ENCODE results near the gene MRTFA. TPM values are rescaled to one million over a fixed set of nuclear protein-coding genes. Genes with fewer than 3 reads are reported as not detected.

Gene MRTFA
- total RNA-seq, 1 experiment from 2014 or later: 28.0 TPM

DNA sequence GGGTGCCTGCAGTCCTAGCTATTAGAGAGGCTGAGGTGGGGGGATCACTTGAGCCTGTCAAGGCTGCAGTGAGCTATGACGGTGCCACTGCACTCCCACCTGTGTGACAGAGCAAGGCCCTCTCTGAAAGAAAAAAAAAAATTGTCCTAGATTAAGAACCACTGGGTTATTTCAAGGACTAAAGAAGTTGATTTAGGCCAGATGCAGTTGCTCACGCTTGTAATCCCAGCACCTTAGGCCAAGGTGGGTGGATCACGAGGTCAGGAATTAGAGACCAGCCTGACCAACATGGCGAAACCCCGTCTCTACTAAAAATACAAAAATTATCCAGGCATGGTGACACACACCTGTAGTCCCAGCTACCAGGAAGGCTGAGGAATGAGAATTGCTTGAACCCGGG, 129.0 kb downstream of the MRTFA start:
- Histone ChIP-seq H4K20me1 (ENCODE audit: insufficient read depth) (no peaks in the 10 kb centered on the region), H2AFZ (ENCODE audit: low read depth, low read length, poor library complexity, severe bottlenecking) (no peak overlapping the region), H3K9me2 (ENCODE audit: insufficient read depth) (no peaks in the 10 kb centered on the region), H3K36me3 (ENCODE audit: control insufficient read depth in 1 of 2, insufficient read depth in 2 of 2, low read length in 2 of 2) (no peaks in the 10 kb centered on the region), H3K4me3 (replicated peaks in 1 of 2; ENCODE audit: low read depth in 1 of 2, low read length in 2 of 2) (no peak overlapping the region), H3K27me3 (ENCODE audit: insufficient read depth, low read length) (no peaks in the 10 kb centered on the region), H3K27ac (ENCODE audit: low read depth, low read length) (no peak overlapping the region), H3K79me2 (ENCODE audit: insufficient read depth, low read length) (no peaks in the 10 kb centered on the region), H3K9me3 (ENCODE audit: control insufficient read depth in 1 of 2, insufficient read depth in 1 of 2, low read depth in 1 of 2, low read length in 2 of 2) (no peaks in the 10 kb centered on the region), H3K4me2 (ENCODE audit: low read length) (no peak overlapping the region), H3K4me1 (ENCODE audit: control insufficient read depth in 1 of 2, insufficient read depth in 2 of 2, low read length in 2 of 2) (no peaks in the 10 kb centered on the region), H3K9ac (ENCODE audit: low read length) (no peak overlapping the region)
- DNase-seq (ENCODE audit: low read depth, low spot score) (no peak), ATAC-seq (no peak)
- TF ChIP-seq ZNF274 (IDR thresholded peaks at IDR 0.05; ENCODE audit: low read depth, low read length) (no peak), CEBPB (IDR thresholded peaks at IDR 0.05; ENCODE audit: low read depth) (no peak), JUND (IDR thresholded peaks at IDR 0.05) (no peak), EZH2phosphoT487 (IDR thresholded peaks at IDR 0.05; ENCODE audit: borderline replicate concordance) (no peak), YY1 (IDR thresholded peaks at IDR 0.05; ENCODE audit: extremely low read depth, insufficient replicate concordance, low read depth, low read length) (no peak), TCF7L2 (IDR thresholded peaks at IDR 0.05; ENCODE audit: borderline replicate concordance, extremely low read depth, insufficient read depth, insufficient read length) (no peak), POLR2AphosphoS5 (IDR thresholded peaks at IDR 0.05; ENCODE audit: low read depth, low read length) (no peak), RAD21 (IDR thresholded peaks at IDR 0.05; ENCODE audit: low read depth) (no peak), ZFX (IDR thresholded peaks at IDR 0.05) (no peak), FOSL1 (IDR thresholded peaks at IDR 0.05; ENCODE audit: low read depth) (no peak), SP1 (IDR thresholded peaks at IDR 0.05; ENCODE audit: low read depth) (no peak), EGR1 (IDR thresholded peaks at IDR 0.05; ENCODE audit: low read depth) (no peak)
- TF ChIP-seq, protein P1, sequence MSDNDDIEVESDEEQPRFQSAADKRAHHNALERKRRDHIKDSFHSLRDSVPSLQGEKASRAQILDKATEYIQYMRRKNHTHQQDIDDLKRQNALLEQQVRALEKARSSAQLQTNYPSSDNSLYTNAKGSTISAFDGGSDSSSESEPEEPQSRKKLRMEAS (IDR thresholded peaks at IDR 0.05): no peak
- ChIA-PET RAD21 (ENCODE audit: low non-redundant PET in 1 of 2, low total read pairs in 2 of 2, uncharacterized antibody in 2 of 2, unreplicated experiment in 2 of 2) (no interaction called here), POLR2A (no interaction called here), CTCF (no interaction called here)
- BruUV-seq (replicated peaks): no TSS peak
- intact Hi-C loops (cut with micrococcal nuclease): no loop called here

DNA sequence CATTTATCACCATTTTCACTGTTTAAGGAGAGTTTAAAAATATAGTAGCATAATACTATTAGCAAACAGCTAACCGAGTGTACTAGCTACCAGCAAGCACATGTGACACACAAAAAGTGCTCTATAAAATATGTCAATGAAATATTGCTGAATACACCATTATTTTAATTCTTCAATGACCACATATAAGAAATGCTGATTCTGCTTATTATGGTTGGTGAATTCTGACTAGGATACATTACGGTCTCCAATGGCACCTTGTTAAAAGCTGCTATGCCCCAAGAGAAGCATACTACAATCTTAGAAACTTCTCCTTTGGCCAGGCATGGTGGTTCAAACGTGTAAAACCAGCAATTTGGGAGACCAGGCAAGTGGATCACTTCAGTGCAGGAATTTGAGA, 129.8 kb downstream of the MRTFA start:
- RAD21 ChIA-PET (ENCODE audit: low non-redundant PET in 1 of 2, low total read pairs in 2 of 2, uncharacterized antibody in 2 of 2, unreplicated experiment in 2 of 2): no interaction called here
- ATAC-seq (no peak), DNase-seq (ENCODE audit: low read depth, low spot score) (no peak)
- Histone ChIP-seq H3K9ac (ENCODE audit: low read length) (no peak overlapping the region), H3K79me2 (ENCODE audit: insufficient read depth, low read length) (no peaks in the 10 kb centered on the region), H3K4me2 (ENCODE audit: low read length) (no peak overlapping the region), H3K27me3 (ENCODE audit: insufficient read depth, low read length) (no peaks in the 10 kb centered on the region), H3K9me2 (ENCODE audit: insufficient read depth) (no peaks in the 10 kb centered on the region), H2AFZ (ENCODE audit: low read depth, low read length, poor library complexity, severe bottlenecking) (no peak overlapping the region), H3K9me3 (ENCODE audit: control insufficient read depth in 1 of 2, insufficient read depth in 1 of 2, low read depth in 1 of 2, low read length in 2 of 2) (no peaks in the 10 kb centered on the region), H4K20me1 (ENCODE audit: insufficient read depth) (no peaks in the 10 kb centered on the region), H3K36me3 (ENCODE audit: control insufficient read depth in 1 of 2, insufficient read depth in 2 of 2, low read length in 2 of 2) (no peaks in the 10 kb centered on the region), H3K4me1 (ENCODE audit: control insufficient read depth in 1 of 2, insufficient read depth in 2 of 2, low read length in 2 of 2) (no peaks in the 10 kb centered on the region), H3K4me3 (replicated peaks in 1 of 2; ENCODE audit: low read depth in 1 of 2, low read length in 2 of 2) (no peak overlapping the region), H3K27ac (ENCODE audit: low read depth, low read length) (no peak overlapping the region)
- POLR2A ChIA-PET: no interaction called here
- TF ChIP-seq SP1 (IDR thresholded peaks at IDR 0.05; ENCODE audit: low read depth): no peak
- TF ChIP-seq, protein P2, sequence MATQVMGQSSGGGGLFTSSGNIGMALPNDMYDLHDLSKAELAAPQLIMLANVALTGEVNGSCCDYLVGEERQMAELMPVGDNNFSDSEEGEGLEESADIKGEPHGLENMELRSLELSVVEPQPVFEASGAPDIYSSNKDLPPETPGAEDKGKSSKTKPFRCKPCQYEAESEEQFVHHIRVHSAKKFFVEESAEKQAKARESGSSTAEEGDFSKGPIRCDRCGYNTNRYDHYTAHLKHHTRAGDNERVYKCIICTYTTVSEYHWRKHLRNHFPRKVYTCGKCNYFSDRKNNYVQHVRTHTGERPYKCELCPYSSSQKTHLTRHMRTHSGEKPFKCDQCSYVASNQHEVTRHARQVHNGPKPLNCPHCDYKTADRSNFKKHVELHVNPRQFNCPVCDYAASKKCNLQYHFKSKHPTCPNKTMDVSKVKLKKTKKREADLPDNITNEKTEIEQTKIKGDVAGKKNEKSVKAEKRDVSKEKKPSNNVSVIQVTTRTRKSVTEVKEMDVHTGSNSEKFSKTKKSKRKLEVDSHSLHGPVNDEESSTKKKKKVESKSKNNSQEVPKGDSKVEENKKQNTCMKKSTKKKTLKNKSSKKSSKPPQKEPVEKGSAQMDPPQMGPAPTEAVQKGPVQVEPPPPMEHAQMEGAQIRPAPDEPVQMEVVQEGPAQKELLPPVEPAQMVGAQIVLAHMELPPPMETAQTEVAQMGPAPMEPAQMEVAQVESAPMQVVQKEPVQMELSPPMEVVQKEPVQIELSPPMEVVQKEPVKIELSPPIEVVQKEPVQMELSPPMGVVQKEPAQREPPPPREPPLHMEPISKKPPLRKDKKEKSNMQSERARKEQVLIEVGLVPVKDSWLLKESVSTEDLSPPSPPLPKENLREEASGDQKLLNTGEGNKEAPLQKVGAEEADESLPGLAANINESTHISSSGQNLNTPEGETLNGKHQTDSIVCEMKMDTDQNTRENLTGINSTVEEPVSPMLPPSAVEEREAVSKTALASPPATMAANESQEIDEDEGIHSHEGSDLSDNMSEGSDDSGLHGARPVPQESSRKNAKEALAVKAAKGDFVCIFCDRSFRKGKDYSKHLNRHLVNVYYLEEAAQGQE (IDR thresholded peaks at IDR 0.05; ENCODE audit: low read depth): no peak
- no peak for TF ChIP-seq CEBPB (IDR thresholded peaks at IDR 0.05; ENCODE audit: low read depth)
- no peak for TF ChIP-seq ZFX (IDR thresholded peaks at IDR 0.05)
- TF ChIP-seq EGR1 (IDR thresholded peaks at IDR 0.05; ENCODE audit: low read depth): no peak
- no peak for TF ChIP-seq EZH2phosphoT487 (IDR thresholded peaks at IDR 0.05; ENCODE audit: borderline replicate concordance)
- no peak for TF ChIP-seq ELF1 (IDR thresholded peaks at IDR 0.05; ENCODE audit: borderline replicate concordance, low read depth)
- TF ChIP-seq, protein P1 (IDR thresholded peaks at IDR 0.05): no peak
- no peak for TF ChIP-seq SRF (IDR thresholded peaks at IDR 0.05; ENCODE audit: low read depth)
- intact Hi-C loops (cut with micrococcal nuclease): no loop called here
- no TSS peak for BruUV-seq (replicated peaks)
- CTCF ChIA-PET: interaction anchor here (0.5 kb wide), 1 partner anchor 79 kb away, joined by 3 read pairs; no protein-coding TSS in a partner anchor
